ENCODE measurements around the gene RPS10.
A peak's percentile ranks its signal among the peaks of the same experiment; 100 is the strongest.

The RPS10 gene

DNA sequence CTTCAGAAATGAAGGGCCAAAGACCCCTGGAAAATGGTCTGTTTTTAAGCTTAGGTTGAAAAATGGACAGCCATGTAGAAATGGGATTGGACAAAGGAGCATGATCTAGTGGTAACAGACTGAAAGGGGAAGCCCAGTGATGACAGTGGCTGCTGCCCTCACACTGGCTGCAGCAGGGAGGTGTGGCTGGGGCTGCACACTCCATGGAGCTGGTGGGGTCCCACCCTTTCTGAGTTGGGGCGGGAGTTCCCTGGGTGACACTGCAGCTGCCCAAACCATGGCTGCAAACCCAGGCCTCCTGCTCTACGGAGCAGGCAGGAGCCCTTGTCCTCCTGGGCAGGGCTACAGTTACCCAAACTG lies 31.5 kb upstream of the RPS10 start:
- H3K27me3 ChIP-seq (ENCODE audit: insufficient read depth, low read length, poor library complexity) = peaks cover 1% of the 10 kb centered on the region
- no peak for TF ChIP-seq EZH2 (IDR thresholded peaks at IDR 0.05; ENCODE audit: borderline replicate concordance, low read depth, low read length, severe bottlenecking)
- TF ChIP-seq, protein P1, sequence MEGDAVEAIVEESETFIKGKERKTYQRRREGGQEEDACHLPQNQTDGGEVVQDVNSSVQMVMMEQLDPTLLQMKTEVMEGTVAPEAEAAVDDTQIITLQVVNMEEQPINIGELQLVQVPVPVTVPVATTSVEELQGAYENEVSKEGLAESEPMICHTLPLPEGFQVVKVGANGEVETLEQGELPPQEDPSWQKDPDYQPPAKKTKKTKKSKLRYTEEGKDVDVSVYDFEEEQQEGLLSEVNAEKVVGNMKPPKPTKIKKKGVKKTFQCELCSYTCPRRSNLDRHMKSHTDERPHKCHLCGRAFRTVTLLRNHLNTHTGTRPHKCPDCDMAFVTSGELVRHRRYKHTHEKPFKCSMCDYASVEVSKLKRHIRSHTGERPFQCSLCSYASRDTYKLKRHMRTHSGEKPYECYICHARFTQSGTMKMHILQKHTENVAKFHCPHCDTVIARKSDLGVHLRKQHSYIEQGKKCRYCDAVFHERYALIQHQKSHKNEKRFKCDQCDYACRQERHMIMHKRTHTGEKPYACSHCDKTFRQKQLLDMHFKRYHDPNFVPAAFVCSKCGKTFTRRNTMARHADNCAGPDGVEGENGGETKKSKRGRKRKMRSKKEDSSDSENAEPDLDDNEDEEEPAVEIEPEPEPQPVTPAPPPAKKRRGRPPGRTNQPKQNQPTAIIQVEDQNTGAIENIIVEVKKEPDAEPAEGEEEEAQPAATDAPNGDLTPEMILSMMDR (IDR thresholded peaks at IDR 0.05; ENCODE audit: borderline replicate concordance, extremely low read depth, low read length, poor library complexity, severe bottlenecking) = no peak
- H3K9me3 ChIP-seq (ENCODE audit: insufficient read depth, low read length, severe bottlenecking) = no peaks in the 10 kb centered on the region
- H3K79me2 ChIP-seq (ENCODE audit: insufficient read depth, low read length) = no peaks in the 10 kb centered on the region
- DNase-seq = no peak
- no peak for ATAC-seq (ENCODE audit: insufficient read depth, low read depth)
- no peak overlapping the region for H2AFZ ChIP-seq (ENCODE audit: low read depth, low read length)
- H3K4me1 ChIP-seq (ENCODE audit: insufficient read depth, low read length) = no peaks in the 10 kb centered on the region
- H3K4me3 ChIP-seq (ENCODE audit: low read depth in 1 of 2, low read length in 2 of 2) = no peak overlapping the region
- no peak overlapping the region for H3K4me2 ChIP-seq (ENCODE audit: insufficient read depth, low read length)
- H3K9ac ChIP-seq (ENCODE audit: low read depth, low read length) = no peak overlapping the region
- H3K36me3 ChIP-seq (ENCODE audit: insufficient read depth, low read length) = no peaks in the 10 kb centered on the region
- H3K27ac ChIP-seq (ENCODE audit: low read length) = no peak overlapping the region
- no peaks in the 10 kb centered on the region for H4K20me1 ChIP-seq (ENCODE audit: insufficient read depth, low read length)

DNA sequence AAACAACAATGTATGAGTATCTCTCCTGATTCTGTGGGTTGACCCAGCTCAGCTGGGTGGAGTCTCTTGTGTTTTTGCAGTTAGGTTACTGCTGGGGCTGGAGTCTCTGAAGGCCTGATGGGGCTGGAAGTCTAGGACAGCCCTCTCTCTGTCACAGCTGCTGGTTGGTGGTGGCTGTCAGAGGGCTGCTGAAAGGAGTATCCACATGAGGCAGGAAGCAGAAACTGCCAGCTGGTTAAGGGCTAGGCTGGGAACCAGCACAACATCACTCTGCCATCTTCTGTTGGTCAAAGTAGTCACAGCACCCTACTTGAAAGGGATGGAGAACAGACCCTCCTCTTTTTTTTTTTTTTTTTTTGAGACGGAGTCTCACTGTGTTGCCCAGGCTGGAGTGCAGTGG lies 30.0 kb upstream of the RPS10 start:
- Histone ChIP-seq H3K4me3 (ENCODE audit: low read depth in 1 of 2, low read length in 2 of 2) (no peak overlapping the region), H4K20me1 (ENCODE audit: insufficient read depth, low read length) (no peaks in the 10 kb centered on the region), H3K27me3 (ENCODE audit: insufficient read depth, low read length, poor library complexity) (peaks cover 6% of the 10 kb centered on the region), H3K9ac (ENCODE audit: low read depth, low read length) (no peak overlapping the region), H3K36me3 (ENCODE audit: insufficient read depth, low read length) (no peaks in the 10 kb centered on the region), H3K27ac (ENCODE audit: low read length) (no peak overlapping the region), H3K9me3 (ENCODE audit: insufficient read depth, low read length, severe bottlenecking) (no peaks in the 10 kb centered on the region), H2AFZ (ENCODE audit: low read depth, low read length) (no peak overlapping the region), H3K79me2 (ENCODE audit: insufficient read depth, low read length) (no peaks in the 10 kb centered on the region), H3K4me1 (ENCODE audit: insufficient read depth, low read length) (no peaks in the 10 kb centered on the region), H3K4me2 (ENCODE audit: insufficient read depth, low read length) (no peak overlapping the region)
- peak; percentile 64; the same call in 2 of the 3 replicates for ATAC-seq (ENCODE audit: insufficient read depth, low read depth)
- TF ChIP-seq EZH2 (IDR thresholded peaks at IDR 0.05; ENCODE audit: borderline replicate concordance, low read depth, low read length, severe bottlenecking) = no peak
- TF ChIP-seq, protein P1 (IDR thresholded peaks at IDR 0.05; ENCODE audit: borderline replicate concordance, extremely low read depth, low read length, poor library complexity, severe bottlenecking) = no peak
- peak; percentile 15 for DNase-seq

DNA sequence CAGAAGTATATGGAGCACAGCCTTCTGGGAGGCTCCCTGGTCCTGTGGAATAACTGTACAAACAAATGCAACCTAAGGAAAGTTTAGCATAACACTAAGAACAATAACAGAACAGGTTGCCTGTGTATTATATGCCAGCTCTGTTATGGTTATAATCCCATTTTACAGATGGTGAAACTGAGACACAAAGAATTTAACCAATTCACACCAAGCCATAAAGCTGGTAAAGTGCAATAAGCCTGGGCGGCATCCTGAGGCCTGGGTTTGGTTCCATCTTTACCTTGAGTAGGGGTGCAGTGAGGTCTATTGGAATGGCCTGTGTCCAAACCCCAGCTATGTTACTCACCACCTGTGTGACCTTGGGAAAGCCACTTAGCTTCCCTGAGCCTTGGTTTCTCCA lies 25.3 kb upstream of the RPS10 start:
- Histone ChIP-seq H3K9me3 (ENCODE audit: insufficient read depth, low read length, severe bottlenecking) (no peaks in the 10 kb centered on the region), H2AFZ (ENCODE audit: low read depth, low read length) (no peak overlapping the region), H3K9ac (ENCODE audit: low read depth, low read length) (no peak overlapping the region), H3K79me2 (ENCODE audit: insufficient read depth, low read length) (no peaks in the 10 kb centered on the region), H3K27ac (ENCODE audit: low read length) (no peak overlapping the region), H3K4me1 (ENCODE audit: insufficient read depth, low read length) (no peaks in the 10 kb centered on the region), H3K4me3 (ENCODE audit: low read depth in 1 of 2, low read length in 2 of 2) (no peak overlapping the region), H3K4me2 (ENCODE audit: insufficient read depth, low read length) (no peak overlapping the region), H3K36me3 (ENCODE audit: insufficient read depth, low read length) (no peaks in the 10 kb centered on the region), H3K27me3 (ENCODE audit: insufficient read depth, low read length, poor library complexity) (peaks cover 6% of the 10 kb centered on the region), H4K20me1 (ENCODE audit: insufficient read depth, low read length) (no peaks in the 10 kb centered on the region)
- ATAC-seq (ENCODE audit: insufficient read depth, low read depth) (no peak), DNase-seq (no peak)
- TF ChIP-seq, protein P1 (IDR thresholded peaks at IDR 0.05; ENCODE audit: borderline replicate concordance, extremely low read depth, low read length, poor library complexity, severe bottlenecking) = no peak
- TF ChIP-seq EZH2 (IDR thresholded peaks at IDR 0.05; ENCODE audit: borderline replicate concordance, low read depth, low read length, severe bottlenecking) = no peak

DNA sequence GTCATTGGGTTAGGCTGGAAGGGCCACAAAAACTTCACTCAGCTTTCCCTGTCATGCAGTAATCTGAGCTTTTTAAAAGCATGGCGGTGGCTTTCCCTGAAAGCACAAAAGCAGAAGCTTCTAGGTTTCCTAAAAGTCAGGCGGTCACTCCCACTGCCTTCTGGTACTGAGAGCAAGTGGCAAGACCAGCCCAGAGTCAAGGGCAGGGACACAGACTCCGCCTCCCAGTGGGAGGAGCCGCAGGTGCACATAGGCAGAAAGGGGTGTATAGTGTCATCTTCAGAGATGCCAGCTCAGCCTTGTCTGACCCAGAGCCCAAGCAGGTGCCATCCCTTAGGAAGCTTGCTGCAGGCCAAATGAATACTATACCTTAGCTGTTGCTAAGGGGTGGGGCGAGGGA lies 22.0 kb upstream of the RPS10 start:
- no peaks in the 10 kb centered on the region for H3K9me3 ChIP-seq (ENCODE audit: insufficient read depth, low read length, severe bottlenecking)
- H4K20me1 ChIP-seq (ENCODE audit: insufficient read depth, low read length) = no peaks in the 10 kb centered on the region
- no peaks in the 10 kb centered on the region for H3K4me1 ChIP-seq (ENCODE audit: insufficient read depth, low read length)
- H2AFZ ChIP-seq (ENCODE audit: low read depth, low read length) = no peak overlapping the region
- TF ChIP-seq EZH2 (IDR thresholded peaks at IDR 0.05; ENCODE audit: borderline replicate concordance, low read depth, low read length, severe bottlenecking) = no peak
- TF ChIP-seq, protein P1 (IDR thresholded peaks at IDR 0.05; ENCODE audit: borderline replicate concordance, extremely low read depth, low read length, poor library complexity, severe bottlenecking) = no peak
- peaks cover 6% of the 10 kb centered on the region for H3K27me3 ChIP-seq (ENCODE audit: insufficient read depth, low read length, poor library complexity)
- H3K9ac ChIP-seq (ENCODE audit: low read depth, low read length) = no peak overlapping the region
- H3K27ac ChIP-seq (ENCODE audit: low read length) = no peak overlapping the region
- H3K4me3 ChIP-seq (ENCODE audit: low read depth in 1 of 2, low read length in 2 of 2) = no peak overlapping the region
- no peaks in the 10 kb centered on the region for H3K36me3 ChIP-seq (ENCODE audit: insufficient read depth, low read length)
- ATAC-seq (ENCODE audit: insufficient read depth, low read depth) = no peak
- H3K4me2 ChIP-seq (ENCODE audit: insufficient read depth, low read length) = no peak overlapping the region
- no peaks in the 10 kb centered on the region for H3K79me2 ChIP-seq (ENCODE audit: insufficient read depth, low read length)
- DNase-seq = no peak
